ENCODE measurements around the gene SRRM1. TPM values are rescaled to one million over a fixed set of nuclear protein-coding genes. Genes with fewer than 3 reads are reported as not detected.

The SRRM1 gene
- total RNA-seq, 2 donors from 2014 or later, result 208 to 250 TPM

DNA sequence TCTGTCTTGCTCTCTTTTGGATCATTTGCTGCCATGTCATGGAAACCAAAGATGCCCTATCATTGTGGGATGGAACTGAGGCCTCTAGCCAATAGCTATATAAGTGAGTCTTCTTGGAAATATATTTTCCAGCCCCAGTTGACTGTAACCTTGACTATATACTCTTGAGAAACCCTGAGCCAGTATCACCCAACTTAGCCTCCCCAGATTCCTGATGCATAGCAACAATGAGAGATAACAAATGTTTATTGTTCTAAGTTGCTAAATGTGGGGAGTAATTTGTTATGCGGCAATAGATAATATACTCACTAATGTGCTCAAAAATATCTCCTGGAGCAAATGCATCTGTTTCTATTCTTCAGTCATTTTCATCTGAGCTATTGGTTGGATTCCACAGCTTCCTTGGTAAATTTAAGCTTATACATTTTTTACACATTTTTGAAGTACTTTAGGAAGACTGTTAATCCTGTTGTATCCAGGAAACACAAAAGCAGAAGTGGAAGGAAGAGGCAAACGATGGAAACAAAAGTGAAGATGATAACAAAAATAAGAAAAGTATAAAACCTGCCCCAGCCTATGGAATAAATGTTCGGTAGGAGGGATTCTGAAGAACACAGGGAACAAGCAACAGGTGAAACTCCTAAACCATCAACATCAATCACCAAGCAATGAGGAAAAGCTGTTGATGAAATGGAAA lies 6.3 kb upstream of the SRRM1 start:
- no peak overlapping the region for H3K27ac Mint-ChIP-seq
- DNase-seq (ENCODE audit: low spot score in 2 of 2), result no peak
- peaks cover 6% of the 10 kb centered on the region in 2 donors for H3K36me3 Mint-ChIP-seq
- ATAC-seq, result no peak
- no peaks in the 10 kb centered on the region for H3K9me3 Mint-ChIP-seq

DNA sequence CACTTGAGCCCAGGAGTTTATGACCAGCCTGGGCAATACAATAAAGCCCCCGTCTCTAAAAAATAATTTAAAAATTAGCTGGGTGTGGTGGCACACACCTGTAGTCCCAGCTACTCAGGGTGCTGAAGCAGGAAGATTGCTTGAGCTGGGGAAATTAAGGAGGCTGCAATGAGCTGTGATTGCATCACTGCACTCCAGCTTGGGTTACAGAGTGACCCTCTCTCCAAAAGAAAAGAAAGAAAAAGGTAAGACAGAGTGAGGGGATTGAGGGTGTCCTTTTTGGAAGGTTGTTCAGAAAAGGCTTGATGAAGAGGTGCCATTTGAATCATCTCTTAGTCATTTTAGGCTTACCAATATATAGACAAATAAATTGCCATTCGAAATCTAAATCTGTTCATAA lies 4.0 kb upstream of the SRRM1 start:
- H3K9me3 Mint-ChIP-seq, result no peaks in the 10 kb centered on the region
- no peak overlapping the region for H3K27ac Mint-ChIP-seq
- DNase-seq (ENCODE audit: low spot score in 2 of 2), result no peak
- H3K36me3 Mint-ChIP-seq, result peaks cover 10 to 20% of the 10 kb centered on the region in 2 donors
- no peak for ATAC-seq

DNA sequence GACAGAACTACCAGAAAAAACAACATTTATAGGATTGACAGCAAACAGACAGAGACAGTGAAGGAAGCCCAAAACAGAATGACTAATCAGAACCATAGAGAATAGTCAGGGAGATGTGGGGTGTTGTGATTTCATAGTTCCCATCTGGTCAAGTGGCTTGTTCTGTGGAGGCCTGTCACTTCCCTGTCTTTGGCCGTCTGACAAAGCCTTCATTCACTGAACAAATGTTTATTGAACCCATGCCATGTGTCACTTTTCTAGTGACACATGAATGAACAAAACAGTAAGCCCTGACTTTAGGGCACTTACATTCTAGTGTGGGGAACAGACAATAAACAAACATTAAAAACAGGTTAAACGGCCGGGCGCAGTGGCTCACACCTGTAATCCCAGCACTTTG lies 3.2 kb upstream of the SRRM1 start:
- DNase-seq (ENCODE audit: low spot score in 2 of 2) (no peak), ATAC-seq (no peak)
- peaks cover 17 to 28% of the 10 kb centered on the region in 2 donors for H3K36me3 Mint-ChIP-seq
- H3K9me3 Mint-ChIP-seq, result no peaks in the 10 kb centered on the region
- no peak overlapping the region for H3K27ac Mint-ChIP-seq

DNA sequence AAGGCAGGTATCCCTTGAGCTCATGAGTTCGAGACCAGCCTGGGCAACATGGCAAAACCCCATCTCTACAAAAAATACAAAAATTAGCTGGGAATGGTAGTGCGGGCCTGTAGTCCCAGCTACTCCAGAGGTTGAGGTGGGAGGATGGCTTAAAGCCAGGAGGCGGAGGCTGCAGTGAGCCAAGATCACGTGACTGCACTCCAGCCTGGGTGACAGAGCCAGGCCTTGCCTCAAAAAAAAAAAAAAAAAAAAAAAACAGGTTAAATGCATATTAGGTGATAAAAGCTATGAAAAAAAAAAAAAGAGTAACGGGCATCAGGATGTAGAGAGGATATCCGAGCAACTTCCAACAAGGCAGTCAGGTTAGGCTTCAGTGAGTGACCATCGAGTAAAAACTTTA lies 2.8 kb upstream of the SRRM1 start:
- H3K36me3 Mint-ChIP-seq, result peaks cover 22 to 32% of the 10 kb centered on the region in 2 donors
- DNase-seq (ENCODE audit: low spot score in 2 of 2) (no peak), ATAC-seq (no peak)
- no peaks in the 10 kb centered on the region for H3K9me3 Mint-ChIP-seq
- peak overlapping the region; percentile 32 to 92 for H3K27ac Mint-ChIP-seq

DNA sequence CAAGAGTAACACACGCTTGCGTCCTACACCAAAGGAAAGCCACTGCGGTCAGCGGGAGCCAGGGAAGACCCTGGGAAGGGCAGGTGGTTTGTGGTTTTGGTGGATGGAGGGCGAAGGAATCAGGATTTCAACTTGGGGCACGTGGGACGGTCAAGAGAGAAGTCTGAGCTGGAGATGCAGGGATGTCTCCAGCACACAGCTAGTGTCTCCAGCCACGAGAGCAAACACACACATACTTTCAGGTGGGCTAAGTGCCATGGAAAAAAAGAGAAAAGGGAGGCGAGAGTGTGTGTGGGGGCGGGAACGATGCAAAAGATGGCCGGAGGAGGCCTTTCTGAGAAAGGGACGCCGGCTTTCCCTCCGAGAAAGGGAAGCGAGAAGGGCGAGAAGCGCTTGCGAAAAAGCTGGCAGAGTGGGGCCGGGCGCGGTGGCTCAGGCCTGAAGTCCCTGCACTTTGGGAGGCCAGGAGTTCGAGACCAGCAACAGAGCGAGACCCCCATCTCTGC lies 1.4 kb upstream of the SRRM1 start:
- Mint-ChIP-seq H3K27ac (peak overlapping the region; percentile 92 to 98), H3K36me3 (peaks cover 28 to 35% of the 10 kb centered on the region in 2 donors), H3K9me3 (no peaks in the 10 kb centered on the region)
- DNase-seq (ENCODE audit: low spot score in 2 of 2) (peak; percentile 17 to 61), ATAC-seq (no peak)

DNA sequence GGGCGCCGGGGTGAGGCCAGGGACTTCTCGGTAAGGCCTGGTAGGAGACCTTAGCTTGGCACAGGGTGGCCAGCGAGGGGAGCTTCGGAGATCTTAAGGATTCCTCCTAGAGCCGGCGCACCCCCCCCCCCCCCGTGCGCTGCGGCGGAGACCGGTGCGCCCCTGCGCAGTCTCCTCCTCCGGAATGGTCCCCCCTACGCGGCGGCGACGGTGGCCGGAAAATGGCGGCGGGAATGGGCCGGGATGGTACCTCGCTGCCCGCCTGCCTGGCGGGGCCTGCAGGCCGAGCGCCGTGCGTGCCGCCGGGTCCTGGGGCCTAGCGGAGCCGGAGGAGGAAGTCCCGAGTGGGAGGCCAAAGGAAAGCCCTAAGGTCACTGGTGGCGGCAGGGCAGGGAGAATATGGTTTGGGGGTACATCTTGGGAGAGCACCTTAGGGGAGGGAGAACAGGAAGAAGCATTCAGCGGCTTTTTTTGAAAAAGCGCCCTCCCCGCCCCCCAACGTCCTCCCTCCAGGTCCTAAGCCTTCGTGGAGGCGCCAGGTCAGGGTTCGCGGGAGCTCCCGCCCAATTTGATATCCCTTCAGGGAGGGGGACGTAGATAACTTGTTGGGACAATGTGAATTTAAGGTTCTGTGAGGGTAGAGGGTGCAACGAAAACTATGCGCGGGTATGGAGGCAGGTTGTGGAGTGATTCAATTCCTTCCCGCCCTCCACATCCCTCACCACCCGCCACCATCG lies 429 bp downstream of the SRRM1 start:
- ATAC-seq, result peak; percentile 15 to 18
- Mint-ChIP-seq H3K9me3 (no peaks in the 10 kb centered on the region), H3K36me3 (peaks cover 39 to 44% of the 10 kb centered on the region in 2 donors), H3K27ac (peak overlapping the region; percentile 92 to 94)
- peak in 1 of 2 donors; percentile 25 for DNase-seq (ENCODE audit: low spot score in 2 of 2)

DNA sequence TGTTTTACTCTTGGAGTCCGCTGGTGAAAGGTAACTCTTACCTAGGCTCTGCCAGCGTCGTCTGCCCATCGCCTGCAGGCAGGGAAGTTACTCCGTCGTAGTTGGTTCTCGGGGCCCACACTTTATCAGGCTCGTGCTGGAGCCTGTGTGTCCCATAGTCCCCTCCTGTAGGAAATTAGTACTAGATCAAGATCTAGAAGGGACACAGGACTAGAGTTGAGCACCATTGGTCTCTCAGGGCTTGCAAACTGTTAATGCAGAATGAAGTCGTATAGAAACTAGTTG lies 940 bp downstream of the SRRM1 start:
- Mint-ChIP-seq H3K27ac (peak overlapping the region; percentile 92 to 94), H3K9me3 (no peaks in the 10 kb centered on the region), H3K36me3 (peaks cover 39 to 49% of the 10 kb centered on the region in 2 donors)
- ATAC-seq (no peak), DNase-seq (ENCODE audit: low spot score in 2 of 2) (peak in 1 of 2 donors; percentile 58)

DNA sequence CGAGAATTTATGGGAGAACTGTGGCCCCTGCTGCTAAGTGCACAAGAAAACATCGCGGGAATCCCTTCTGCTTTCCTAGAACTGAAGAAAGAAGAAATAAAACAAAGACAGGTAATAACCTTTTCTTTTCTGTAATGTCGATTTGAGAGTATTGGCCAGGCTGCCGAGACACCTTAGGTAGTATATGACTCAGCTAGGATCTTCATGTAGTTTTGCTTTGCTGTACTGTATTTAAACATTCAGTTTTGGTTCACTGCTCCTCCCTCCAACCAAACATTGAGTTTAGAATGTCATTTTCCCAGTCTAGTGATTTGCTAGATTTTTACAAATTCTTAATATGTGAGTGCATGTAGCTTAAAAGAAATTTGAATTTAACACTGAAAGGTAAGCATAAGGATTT lies 5.8 kb downstream of the SRRM1 start:
- DNase-seq (ENCODE audit: low spot score in 2 of 2) (no peak), ATAC-seq (peak in 1 of 2 donors; percentile 67)
- Mint-ChIP-seq H3K36me3 (peaks cover 43 to 81% of the 10 kb centered on the region in 2 donors), H3K9me3 (no peaks in the 10 kb centered on the region), H3K27ac (peak overlapping the region in 1 of 2 donors; percentile 72)

DNA sequence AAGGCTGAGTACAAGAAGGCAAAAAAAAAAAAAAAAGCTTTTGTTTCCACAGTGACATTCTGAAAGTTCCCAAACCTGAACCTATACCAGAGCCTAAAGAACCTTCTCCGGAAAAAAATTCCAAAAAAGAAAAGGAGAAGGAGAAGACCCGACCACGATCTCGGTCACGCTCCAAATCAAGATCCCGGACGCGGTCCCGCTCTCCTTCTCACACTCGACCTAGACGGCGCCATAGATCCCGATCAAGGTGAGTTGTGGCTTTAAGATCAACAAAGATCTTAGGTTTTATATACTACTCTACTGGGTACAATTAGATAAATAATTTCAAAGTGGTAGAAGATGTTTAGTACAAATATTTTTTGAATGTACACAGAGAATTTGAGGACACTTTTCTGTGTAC lies 9.3 kb downstream of the SRRM1 start:
- DNase-seq (ENCODE audit: low spot score in 2 of 2) (no peak), ATAC-seq (no peak)
- H3K36me3 Mint-ChIP-seq, result peaks cover 35 to 82% of the 10 kb centered on the region in 2 donors
- no peaks in the 10 kb centered on the region for H3K9me3 Mint-ChIP-seq
- H3K27ac Mint-ChIP-seq, result peak overlapping the region in 1 of 2 donors; percentile 62

DNA sequence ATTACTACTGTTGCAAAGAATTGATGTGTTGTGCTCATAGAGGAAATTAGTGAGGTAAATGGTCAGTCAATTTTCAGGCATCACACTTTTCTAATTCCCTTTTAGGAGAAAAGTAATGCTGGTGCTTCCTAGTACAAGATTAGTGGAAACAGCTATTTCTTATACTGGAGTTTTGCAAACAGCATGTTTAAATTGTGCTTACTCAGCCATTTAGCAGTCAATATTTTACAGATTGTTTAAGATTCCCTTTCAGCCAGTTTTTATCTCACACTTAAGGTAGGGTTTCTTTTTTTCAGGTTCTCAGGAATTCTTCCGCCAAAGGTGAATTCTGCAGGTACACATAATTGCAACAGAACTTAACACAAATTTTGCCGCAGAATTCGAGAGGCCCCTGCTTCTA lies 10.9 kb downstream of the SRRM1 start:
- ATAC-seq (no peak), DNase-seq (ENCODE audit: low spot score in 2 of 2) (no peak)
- Mint-ChIP-seq H3K9me3 (no peaks in the 10 kb centered on the region), H3K36me3 (peaks cover 35 to 77% of the 10 kb centered on the region in 2 donors), H3K27ac (no peak overlapping the region)

DNA sequence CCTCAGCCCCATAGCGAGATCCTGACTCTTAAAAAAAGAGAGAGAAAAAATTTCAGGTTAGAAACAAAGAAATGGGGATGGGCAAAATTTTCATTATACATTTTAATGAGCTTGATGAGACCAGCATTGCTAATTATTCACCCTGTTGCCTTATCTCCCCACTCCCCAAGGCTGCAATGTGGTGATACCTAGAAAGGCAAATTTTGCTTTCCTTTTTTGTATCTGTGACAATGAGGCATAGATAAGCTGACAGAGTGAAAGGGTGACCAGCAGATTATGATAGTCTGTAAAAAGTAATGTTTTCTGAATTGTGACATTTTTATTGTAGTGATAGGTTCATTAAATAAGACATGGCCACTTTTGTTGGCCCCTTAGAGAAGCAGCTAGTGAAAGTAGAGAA lies 12.9 kb downstream of the SRRM1 start:
- ATAC-seq, result no peak
- no peaks in the 10 kb centered on the region for H3K9me3 Mint-ChIP-seq
- H3K36me3 Mint-ChIP-seq, result peaks cover 24 to 57% of the 10 kb centered on the region in 2 donors
- peak overlapping the region; percentile 16 to 33 for H3K27ac Mint-ChIP-seq
- no peak for DNase-seq (ENCODE audit: low spot score in 2 of 2)

DNA sequence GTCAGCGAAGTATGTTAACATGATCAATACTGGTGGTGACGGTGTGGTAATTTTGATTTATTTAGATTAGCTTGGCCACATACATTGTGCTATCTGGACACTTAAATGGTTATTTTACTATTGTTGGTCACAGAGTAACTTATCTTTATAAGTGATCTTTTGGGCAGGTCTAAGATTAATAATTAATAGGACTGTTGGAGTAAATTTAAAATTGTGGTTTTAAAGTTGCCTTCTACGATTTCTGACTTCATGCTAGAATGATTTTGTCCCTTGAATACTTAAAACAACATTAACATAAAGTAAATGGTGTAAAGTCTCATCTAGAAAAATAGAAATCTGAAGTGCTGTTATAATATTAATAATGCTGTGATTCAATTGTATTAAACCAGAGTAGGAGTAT lies 14.7 kb downstream of the SRRM1 start:
- no peaks in the 10 kb centered on the region for H3K9me3 Mint-ChIP-seq
- ATAC-seq (no peak), DNase-seq (ENCODE audit: low spot score in 2 of 2) (no peak)
- no peak overlapping the region for H3K27ac Mint-ChIP-seq
- peaks cover 14 to 48% of the 10 kb centered on the region in 2 donors for H3K36me3 Mint-ChIP-seq

DNA sequence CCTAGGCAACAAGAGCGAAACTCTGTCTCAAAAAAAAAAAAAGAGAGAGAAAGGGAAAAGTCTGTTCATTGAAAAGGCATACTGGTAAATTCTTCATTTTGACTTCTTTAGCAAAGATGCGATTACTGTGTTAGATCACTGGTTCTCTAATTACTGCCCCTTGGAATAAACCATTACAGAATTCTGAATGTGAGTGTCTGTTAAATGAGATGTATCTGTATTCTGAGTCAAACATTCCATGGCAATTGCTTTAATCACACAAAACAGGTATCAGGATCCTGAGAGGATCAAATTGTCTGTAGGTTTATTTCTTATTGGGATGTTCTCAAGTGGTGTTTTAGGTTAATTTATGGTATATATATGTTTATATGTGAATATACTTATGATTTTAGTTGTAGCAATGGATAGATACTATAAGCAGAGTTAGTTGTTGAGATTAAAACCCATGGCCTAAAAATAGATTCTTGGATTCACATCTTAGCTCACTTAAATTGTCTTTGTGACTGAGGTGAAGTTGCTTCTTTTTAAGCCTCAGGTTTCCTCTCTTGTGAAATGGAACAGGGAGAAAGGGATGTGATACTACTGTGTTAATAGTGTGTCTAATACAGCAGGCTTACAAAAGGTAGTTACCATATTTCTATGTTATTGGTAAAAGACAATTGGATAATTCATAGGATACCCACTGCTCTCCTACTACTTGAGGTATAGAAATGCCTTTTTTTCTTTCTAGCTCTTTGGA lies 16.2 kb downstream of the SRRM1 start:
- DNase-seq (ENCODE audit: low spot score in 2 of 2), result no peak
- Mint-ChIP-seq H3K9me3 (no peaks in the 10 kb centered on the region), H3K36me3 (peaks cover 21 to 46% of the 10 kb centered on the region in 2 donors), H3K27ac (peak overlapping the region in 1 of 2 donors; percentile 76)
- ATAC-seq, result no peak

DNA sequence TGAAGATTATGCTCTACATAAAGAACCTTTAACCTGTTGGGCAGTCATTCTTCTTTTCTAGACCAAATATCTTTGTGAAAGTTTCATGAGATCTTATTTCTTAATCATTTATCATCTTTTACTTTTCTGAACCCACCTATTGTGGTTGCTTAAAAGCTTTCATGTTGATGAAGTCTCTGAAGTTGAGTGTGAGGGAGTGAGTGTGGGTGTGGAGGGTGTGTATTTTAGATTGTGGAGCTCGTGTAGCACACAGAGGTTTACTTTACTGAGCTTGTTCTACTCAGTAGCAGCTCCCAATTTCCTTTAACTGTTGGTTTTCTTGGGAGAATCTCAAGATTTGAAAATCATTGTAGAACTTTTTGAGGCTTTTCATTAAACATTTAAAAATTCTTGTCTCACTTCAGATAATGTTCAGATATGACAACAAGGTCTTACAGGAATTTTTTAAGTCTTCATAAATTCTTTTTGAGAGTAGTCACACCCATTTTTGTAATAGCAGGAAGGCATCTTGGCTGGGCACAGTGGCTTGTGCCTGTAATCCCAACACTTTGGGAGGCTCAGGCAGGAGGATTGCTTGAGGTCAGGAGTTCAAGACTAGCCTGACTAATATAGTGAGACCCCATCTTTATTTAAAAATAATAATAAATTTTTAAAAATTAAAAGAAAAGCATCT lies 17.0 kb downstream of the SRRM1 start:
- Mint-ChIP-seq H3K9me3 (no peaks in the 10 kb centered on the region), H3K36me3 (peaks cover 14 to 43% of the 10 kb centered on the region in 2 donors), H3K27ac (peak overlapping the region in 1 of 2 donors; percentile 76)
- ATAC-seq (peak in 1 of 2 donors; percentile 38), DNase-seq (ENCODE audit: low spot score in 2 of 2) (no peak)

DNA sequence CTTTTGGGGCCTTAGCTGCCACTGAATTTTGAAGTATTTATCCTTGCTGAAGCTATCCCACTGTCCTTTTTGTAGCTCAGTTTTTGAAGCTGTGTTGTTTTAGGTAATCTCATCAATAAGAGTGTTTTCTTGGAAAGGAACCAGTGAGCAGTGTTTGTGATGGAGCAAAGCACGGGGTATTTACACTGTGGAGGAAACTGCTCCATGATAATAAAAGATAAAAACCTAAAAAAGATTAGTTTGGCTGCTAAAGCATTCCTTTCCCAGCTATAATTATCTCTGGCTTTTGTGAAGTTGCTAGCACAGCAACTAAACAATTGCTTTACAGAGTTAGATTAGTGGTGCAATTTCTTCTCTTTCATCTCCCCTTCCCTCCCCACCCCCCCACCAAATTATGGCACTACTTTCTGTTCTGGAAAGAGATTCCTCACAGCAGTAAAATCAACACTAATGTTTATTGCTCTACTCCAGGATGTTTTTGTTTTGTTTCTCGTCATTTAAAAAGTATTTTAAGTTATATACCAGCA lies 21.5 kb downstream of the SRRM1 start:
- Mint-ChIP-seq H3K27ac (no peak overlapping the region), H3K36me3 (peaks cover 16 to 32% of the 10 kb centered on the region in 2 donors), H3K9me3 (no peaks in the 10 kb centered on the region)
- DNase-seq (ENCODE audit: low spot score in 2 of 2) (no peak), ATAC-seq (no peak)

DNA sequence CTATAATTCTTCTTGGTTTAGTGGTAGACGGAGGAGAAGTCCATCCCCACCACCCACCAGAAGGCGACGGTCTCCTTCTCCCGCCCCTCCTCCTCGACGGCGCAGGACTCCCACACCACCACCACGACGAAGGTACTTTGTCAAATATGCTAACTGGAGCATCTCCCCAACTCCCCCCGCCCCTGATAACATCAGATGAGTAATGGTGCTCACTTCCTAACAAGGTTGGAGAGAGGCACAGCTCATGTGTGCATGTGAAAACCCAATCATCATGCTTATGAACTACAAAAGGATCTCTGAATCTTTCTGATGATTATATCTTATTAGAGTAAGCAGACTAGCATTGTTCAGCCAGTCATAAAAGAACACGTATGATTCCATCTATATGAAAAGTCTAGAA lies 23.7 kb downstream of the SRRM1 start:
- DNase-seq (ENCODE audit: low spot score in 2 of 2), result no peak
- Mint-ChIP-seq H3K9me3 (no peaks in the 10 kb centered on the region), H3K36me3 (peaks cover 35 to 51% of the 10 kb centered on the region in 2 donors), H3K27ac (no peak overlapping the region)
- no peak for ATAC-seq

All from activated naive CD4-positive, alpha-beta T cell treated with anti-CD3 and anti-CD28 coated beads, Interleukin-2, amount 50 U/mL, for 72 hours (primary cell).